GM19372 (cell line): ENCODE measurements around the gene DNAJC6.

ENCODE experiments used
- ATAC-seq: cut with Tn5 transposase; IDR thresholded peaks from one replicate; pipeline ENCODE4 v1.9.1; 2021; ENCODE audit warnings: mild to moderate bottlenecking, low read depth, moderate library complexity; ENCODE audit not compliant: unreplicated experiment

The DNAJC6 gene

GRCh38 chr1:65309304-65310077, at the start of gene DNAJC6:
DNAJC6 (plus strand) TSS chr1:65309543; CDS start chr1:65309746, 203 bp downstream.
- ATAC-seq, result no peak

- ATAC-seq, result no peak
These were observed 49.5 kb upstream of the DNAJC6 start for GRCh38 chr1:65259816-65260215.

GRCh38 chr1:65260851-65261473, 48.4 kb upstream of the DNAJC6 start:
- no peak for ATAC-seq

GRCh38 chr1:65263286-65263685, 46.1 kb upstream of the DNAJC6 start:
- ATAC-seq, result no peak

- no peak for ATAC-seq
These were observed 45.0 kb upstream of the DNAJC6 start for GRCh38 chr1:65264197-65264929.

GRCh38 chr1:65265296-65265650, 44.1 kb upstream of the DNAJC6 start:
- ATAC-seq, result no peak

- no peak for ATAC-seq
These were observed 43.5 kb upstream of the DNAJC6 start for GRCh38 chr1:65265651-65266351.

GRCh38 chr1:65266476-65266875, 42.9 kb upstream of the DNAJC6 start:
- ATAC-seq, result no peak

GRCh38 chr1:65267271-65267670, 42.1 kb upstream of the DNAJC6 start:
- no peak for ATAC-seq

GRCh38 chr1:65267683-65268082, 41.7 kb upstream of the DNAJC6 start:
- ATAC-seq, result no peak

- no peak for ATAC-seq
These were observed 39.7 kb upstream of the DNAJC6 start for GRCh38 chr1:65269612-65270011.

- ATAC-seq, result no peak
These were observed 33.0 kb upstream of the DNAJC6 start for GRCh38 chr1:65276197-65276939.

- no peak for ATAC-seq
These were observed 31.6 kb upstream of the DNAJC6 start for GRCh38 chr1:65277605-65278347.

GRCh38 chr1:65278376-65279069, 30.8 kb upstream of the DNAJC6 start:
- ATAC-seq, result no peak

- ATAC-seq, result no peak
These were observed 30.1 kb upstream of the DNAJC6 start for GRCh38 chr1:65279070-65279779.

- ATAC-seq, result no peak
These were observed 27.5 kb upstream of the DNAJC6 start for GRCh38 chr1:65281846-65282245.

- no peak for ATAC-seq
These were observed 25.1 kb upstream of the DNAJC6 start for GRCh38 chr1:65284229-65284628.

- no peak for ATAC-seq
These were observed 19.9 kb upstream of the DNAJC6 start for GRCh38 chr1:65289449-65289848.
